ENCODE results near the gene TRIM34.
A peak's percentile ranks its signal among the peaks of the same experiment; 100 is the strongest.
"Not testable (repeated sequence)": the region's sequence is repeated elsewhere in the genome, so short reads cannot be mapped to it uniquely, and the experiment has no call there.

TRIM34 gene

GRCh38 chr11:5602791-5603190 lies 22.0 kb upstream of the TRIM34 start:
- H3K4me3 Mint-ChIP-seq; H3K36me3 Mint-ChIP-seq (ENCODE audit: low read depth); H3K4me1 Mint-ChIP-seq (ENCODE audit: low read depth); intact Hi-C loops (cut with micrococcal nuclease); H3K27me3 Mint-ChIP-seq; H3K9me3 Mint-ChIP-seq; H3K27ac Mint-ChIP-seq: not testable (repeated sequence)

DNA sequence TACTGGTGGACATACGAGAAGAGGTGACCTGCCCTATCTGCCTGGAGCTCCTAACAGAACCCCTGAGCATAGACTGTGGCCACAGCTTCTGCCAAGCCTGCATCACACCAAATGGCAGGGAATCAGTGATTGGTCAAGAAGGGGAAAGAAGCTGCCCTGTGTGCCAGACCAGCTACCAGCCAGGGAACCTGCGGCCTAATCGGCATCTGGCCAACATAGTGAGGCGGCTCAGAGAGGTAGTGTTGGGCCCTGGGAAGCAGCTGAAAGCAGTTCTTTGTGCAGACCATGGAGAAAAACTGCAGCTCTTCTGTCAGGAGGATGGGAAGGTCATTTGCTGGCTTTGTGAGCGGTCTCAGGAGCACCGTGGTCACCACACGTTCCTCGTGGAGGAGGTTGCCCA lies 21.5 kb upstream of the TRIM34 start:
- no peaks in the 10 kb centered on the region for H3K4me1 Mint-ChIP-seq (ENCODE audit: low read depth)
- intact Hi-C loops (cut with micrococcal nuclease) = no loop called here
- H3K36me3 Mint-ChIP-seq (ENCODE audit: low read depth) = no peaks in the 10 kb centered on the region
- H3K27me3 Mint-ChIP-seq = no peaks in the 10 kb centered on the region
- H3K4me3 Mint-ChIP-seq = no peak overlapping the region
- H3K9me3 Mint-ChIP-seq = no peaks in the 10 kb centered on the region
- no peak overlapping the region for H3K27ac Mint-ChIP-seq

DNA sequence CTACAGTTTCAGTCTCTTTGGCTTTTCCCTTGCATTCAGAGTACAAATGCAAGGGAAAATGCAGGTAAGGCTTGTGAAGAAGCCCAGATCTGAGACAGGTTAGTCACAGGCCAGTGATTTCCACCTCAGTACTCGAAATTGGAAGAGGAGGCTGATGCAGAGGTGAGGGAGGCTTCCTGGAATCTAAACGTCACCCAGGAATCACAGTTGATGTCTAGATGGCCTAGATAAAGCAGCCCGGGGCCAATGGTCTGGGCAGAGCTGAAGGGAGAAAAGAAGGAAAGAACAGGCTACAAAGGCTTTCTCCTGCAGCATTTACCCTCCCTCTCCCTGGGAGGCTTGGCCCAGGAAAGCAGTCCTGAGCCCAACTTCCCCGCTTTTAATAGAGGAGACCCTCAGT lies 19.9 kb upstream of the TRIM34 start:
- H3K4me1 Mint-ChIP-seq (ENCODE audit: low read depth) = peaks cover 1% of the 10 kb centered on the region
- H3K4me3 Mint-ChIP-seq = no peak overlapping the region
- H3K9me3 Mint-ChIP-seq = no peaks in the 10 kb centered on the region
- H3K27me3 Mint-ChIP-seq = no peaks in the 10 kb centered on the region
- intact Hi-C loops (cut with micrococcal nuclease) = no loop called here
- no peaks in the 10 kb centered on the region for H3K36me3 Mint-ChIP-seq (ENCODE audit: low read depth)
- no peak overlapping the region for H3K27ac Mint-ChIP-seq

GRCh38 chr11:5605849-5606248 lies 19.0 kb upstream of the TRIM34 start:
- Mint-ChIP-seq H3K9me3 (no peaks in the 10 kb centered on the region), H3K27me3 (no peaks in the 10 kb centered on the region), H3K36me3 (ENCODE audit: low read depth) (no peaks in the 10 kb centered on the region), H3K4me3 (no peak overlapping the region), H3K4me1 (ENCODE audit: low read depth) (peaks cover 11% of the 10 kb centered on the region), H3K27ac (no peak overlapping the region)
- intact Hi-C loops (cut with micrococcal nuclease) = no loop called here

DNA sequence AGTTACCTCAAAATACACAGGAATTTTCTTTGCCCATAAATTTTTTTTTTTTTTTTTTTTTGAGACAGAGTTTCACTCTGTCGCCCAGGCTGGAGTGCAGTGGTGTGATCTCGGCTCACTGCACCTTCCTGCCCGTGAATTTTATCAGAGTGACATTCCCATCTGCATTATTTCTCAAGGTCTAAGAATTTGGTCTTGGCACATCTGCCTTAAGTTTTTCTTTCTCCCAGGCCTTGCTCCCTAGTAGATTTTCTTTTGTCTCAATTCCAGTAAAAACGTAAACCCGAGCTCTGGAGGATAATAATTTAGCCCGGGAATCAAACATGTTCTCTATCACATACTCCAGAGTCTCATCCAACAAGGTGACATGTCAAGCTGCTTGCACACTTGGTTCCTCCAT lies 16.0 kb upstream of the TRIM34 start:
- H3K4me3 Mint-ChIP-seq = no peak overlapping the region
- no peaks in the 10 kb centered on the region for H3K27me3 Mint-ChIP-seq
- intact Hi-C loops (cut with micrococcal nuclease) = no loop called here
- H3K36me3 Mint-ChIP-seq (ENCODE audit: low read depth) = no peaks in the 10 kb centered on the region
- H3K4me1 Mint-ChIP-seq (ENCODE audit: low read depth) = peaks cover 16% of the 10 kb centered on the region
- H3K27ac Mint-ChIP-seq = no peak overlapping the region
- H3K9me3 Mint-ChIP-seq = no peaks in the 10 kb centered on the region

- H3K4me1 Mint-ChIP-seq (ENCODE audit: low read depth) = peaks cover 16% of the 10 kb centered on the region
- H3K9me3 Mint-ChIP-seq = no peaks in the 10 kb centered on the region
- no peaks in the 10 kb centered on the region for H3K27me3 Mint-ChIP-seq
- no peaks in the 10 kb centered on the region for H3K36me3 Mint-ChIP-seq (ENCODE audit: low read depth)
- H3K4me3 Mint-ChIP-seq = no peak overlapping the region
- no peak overlapping the region for H3K27ac Mint-ChIP-seq
- intact Hi-C loops (cut with micrococcal nuclease) = no loop called here
Observed at GRCh38 chr11:5610446-5610845, 14.4 kb upstream of the TRIM34 start.

DNA sequence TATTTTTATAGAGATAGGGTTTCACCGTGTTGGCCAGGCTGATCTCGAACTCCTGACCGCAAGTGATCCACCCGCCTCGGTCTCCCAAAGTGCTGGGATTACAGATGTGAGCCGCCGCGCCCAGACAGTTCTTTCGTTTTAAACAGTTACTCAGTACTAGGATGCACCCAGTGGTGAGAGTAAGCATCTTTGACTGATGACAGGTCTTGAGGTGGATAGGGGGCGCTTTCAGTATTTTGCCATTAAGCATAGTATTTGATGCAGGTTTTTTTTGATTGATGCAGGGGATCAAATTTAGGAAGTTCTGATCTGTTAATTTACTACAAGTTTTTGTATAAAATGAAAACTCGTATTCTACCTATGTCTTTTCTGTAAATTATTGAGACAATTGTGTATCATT lies 13.2 kb upstream of the TRIM34 start:
- intact Hi-C loops (cut with micrococcal nuclease) = no loop called here
- peaks cover 16% of the 10 kb centered on the region for H3K4me1 Mint-ChIP-seq (ENCODE audit: low read depth)
- no peaks in the 10 kb centered on the region for H3K27me3 Mint-ChIP-seq
- no peaks in the 10 kb centered on the region for H3K9me3 Mint-ChIP-seq
- no peak overlapping the region for H3K27ac Mint-ChIP-seq
- H3K36me3 Mint-ChIP-seq (ENCODE audit: low read depth) = no peaks in the 10 kb centered on the region
- H3K4me3 Mint-ChIP-seq = no peak overlapping the region

DNA sequence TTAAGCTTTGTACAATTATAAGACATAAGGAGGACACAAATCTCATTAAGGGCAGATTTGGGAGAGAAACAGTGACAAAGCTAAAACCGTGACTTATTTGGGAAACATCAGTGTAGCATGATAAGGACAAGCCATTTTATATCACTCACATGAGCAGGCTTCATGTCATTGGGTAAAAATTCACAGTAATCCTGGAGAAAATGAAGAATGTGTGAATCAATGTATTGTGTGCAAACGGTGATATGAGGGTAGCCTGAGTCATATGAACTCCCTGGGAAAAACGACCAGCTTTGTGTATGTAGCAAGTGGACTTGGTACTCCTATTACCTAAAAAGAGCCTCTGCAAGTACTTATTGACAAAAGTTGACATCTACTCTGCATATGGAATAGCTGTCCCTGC lies 6.0 kb upstream of the TRIM34 start:
- Mint-ChIP-seq H3K27me3 (no peaks in the 10 kb centered on the region), H3K36me3 (ENCODE audit: low read depth) (no peaks in the 10 kb centered on the region), H3K4me1 (ENCODE audit: low read depth) (peaks cover 6% of the 10 kb centered on the region), H3K27ac (no peak overlapping the region), H3K9me3 (no peaks in the 10 kb centered on the region), H3K4me3 (no peak overlapping the region)
- intact Hi-C loops (cut with micrococcal nuclease) = no loop called here

DNA sequence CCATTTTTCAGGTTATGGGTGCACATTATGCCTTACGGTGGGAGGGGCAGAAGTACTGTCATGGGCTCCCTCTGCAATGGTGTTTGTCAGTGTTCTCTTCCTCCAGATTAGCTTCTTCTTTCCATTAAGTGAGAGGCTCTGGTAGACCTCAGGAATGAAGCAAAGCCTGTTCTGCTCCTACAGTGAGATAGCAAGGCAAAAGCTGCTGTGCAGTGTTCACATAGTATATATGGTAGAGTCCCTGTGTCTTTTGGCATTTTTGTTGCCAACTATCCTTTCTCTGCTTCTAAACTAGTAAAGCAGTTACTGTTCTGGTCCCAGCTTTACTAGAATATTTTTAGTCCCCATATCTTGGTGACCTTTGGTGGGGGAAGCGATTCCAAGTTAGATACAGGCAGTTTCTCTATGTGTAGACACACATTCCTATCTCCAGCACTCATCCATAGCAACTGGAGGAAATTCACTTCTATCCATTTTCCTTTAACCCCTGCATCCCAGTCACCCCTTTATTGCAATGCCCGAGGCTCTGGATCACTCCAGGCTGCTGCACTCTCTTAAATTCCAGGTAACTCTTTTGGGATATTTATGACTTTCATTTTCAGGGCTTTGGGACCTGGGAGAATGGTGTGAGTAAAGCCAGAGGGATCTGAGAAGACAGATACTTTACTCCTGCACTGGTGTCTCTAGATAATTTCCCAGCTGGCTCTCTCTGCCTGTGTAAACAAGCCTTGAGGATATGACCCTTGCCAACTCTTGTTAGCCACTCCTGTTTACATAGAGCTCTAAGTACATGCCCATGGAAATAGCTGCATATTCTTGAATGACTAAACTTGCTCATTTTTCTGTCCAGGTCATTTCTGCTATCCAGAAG lies 3.9 kb upstream of the TRIM34 start:
- Mint-ChIP-seq H3K9me3 (no peaks in the 10 kb centered on the region), H3K36me3 (ENCODE audit: low read depth) (peaks cover 9% of the 10 kb centered on the region), H3K27me3 (no peaks in the 10 kb centered on the region), H3K27ac (no peak overlapping the region), H3K4me3 (no peak overlapping the region), H3K4me1 (ENCODE audit: low read depth) (peaks cover 25% of the 10 kb centered on the region)
- intact Hi-C loops (cut with micrococcal nuclease) = no loop called here

DNA sequence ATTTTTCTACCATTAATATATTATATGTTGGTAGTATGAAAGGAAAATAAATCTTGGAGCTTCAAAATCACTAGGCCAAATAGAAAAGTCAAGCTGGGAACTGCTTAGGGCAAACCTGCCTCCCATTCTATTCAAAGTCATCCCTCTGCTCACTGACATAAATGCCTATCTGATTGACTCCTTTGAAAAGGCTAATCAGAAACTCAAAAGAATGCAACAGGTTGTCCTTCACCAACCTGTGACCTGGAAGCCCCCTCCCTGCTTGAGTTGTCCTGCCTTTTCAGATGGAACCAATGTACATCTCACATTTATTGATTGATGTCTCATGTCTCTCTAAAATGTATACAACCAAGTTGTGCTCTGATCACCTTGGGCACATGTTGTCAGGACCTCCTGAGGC lies 3.2 kb upstream of the TRIM34 start:
- Mint-ChIP-seq H3K4me1 (ENCODE audit: low read depth) (peaks cover 32% of the 10 kb centered on the region), H3K27ac (no peak overlapping the region), H3K36me3 (ENCODE audit: low read depth) (peaks cover 9% of the 10 kb centered on the region), H3K27me3 (no peaks in the 10 kb centered on the region), H3K9me3 (no peaks in the 10 kb centered on the region), H3K4me3 (no peak overlapping the region)
- intact Hi-C loops (cut with micrococcal nuclease) = no loop called here

- intact Hi-C loops (cut with micrococcal nuclease) = no loop called here
- H3K4me3 Mint-ChIP-seq = no peak overlapping the region
Observed at GRCh38 chr11:5622802-5623201, 2.0 kb upstream of the TRIM34 start.

DNA sequence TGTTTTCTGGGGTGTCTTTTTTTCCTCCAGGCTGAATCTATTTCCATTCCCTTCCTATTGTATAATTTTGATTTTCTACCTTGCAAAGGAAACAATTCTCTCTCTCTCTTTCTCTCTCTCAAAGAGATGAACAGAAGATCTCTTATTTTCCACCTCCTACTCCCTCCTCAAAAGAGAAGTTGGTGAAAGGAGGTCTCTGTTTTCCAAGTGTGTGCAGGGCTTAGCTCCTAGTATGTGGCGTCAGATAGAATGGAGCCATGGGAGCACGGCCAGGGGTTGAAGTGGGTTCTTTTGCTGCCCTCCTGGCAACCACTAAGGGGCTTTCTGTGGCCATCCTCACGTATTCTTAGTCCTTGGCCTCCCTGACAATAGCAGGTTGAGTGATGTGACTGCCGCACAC lies 480 bp downstream of the TRIM34 start:
- intact Hi-C loops (cut with micrococcal nuclease) = loop anchor here (5.0 kb wide), 1 partner anchor 62 kb away; the partner anchor contains the start of genes TRIM22 and TRIM5
- H3K27me3 Mint-ChIP-seq = no peaks in the 10 kb centered on the region
- peak overlapping the region; percentile 86 for H3K4me3 Mint-ChIP-seq
- peaks cover 45% of the 10 kb centered on the region for H3K4me1 Mint-ChIP-seq (ENCODE audit: low read depth)
- H3K36me3 Mint-ChIP-seq (ENCODE audit: low read depth) = peaks cover 16% of the 10 kb centered on the region
- peak overlapping the region; percentile 92 for H3K27ac Mint-ChIP-seq
- no peaks in the 10 kb centered on the region for H3K9me3 Mint-ChIP-seq

More at GRCh38 chr11:5622802-5623201, 2.0 kb upstream of the TRIM34 start:
- H3K4me1 Mint-ChIP-seq (ENCODE audit: low read depth) = peaks cover 42% of the 10 kb centered on the region
- no peaks in the 10 kb centered on the region for H3K27me3 Mint-ChIP-seq
- H3K27ac Mint-ChIP-seq = no peak overlapping the region
- no peaks in the 10 kb centered on the region for H3K9me3 Mint-ChIP-seq
- H3K36me3 Mint-ChIP-seq (ENCODE audit: low read depth) = peaks cover 9% of the 10 kb centered on the region

DNA sequence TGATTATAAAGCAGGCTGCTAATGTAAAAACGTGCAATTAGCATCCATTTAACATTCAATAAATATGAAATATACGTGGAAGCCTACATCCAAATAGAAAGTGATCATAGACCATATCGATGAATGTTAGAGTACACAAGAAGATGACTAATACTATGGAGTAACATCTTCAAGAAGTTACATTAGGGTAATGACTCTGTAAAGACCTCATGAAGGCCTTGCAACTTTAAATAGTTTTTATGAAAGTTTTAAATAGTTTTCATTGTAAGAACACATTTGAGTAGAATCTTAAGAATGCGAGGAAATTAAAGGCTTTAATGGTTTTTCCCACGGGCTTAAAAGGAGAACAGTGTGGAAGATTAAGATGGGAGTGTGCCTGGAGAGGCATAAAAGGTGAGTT lies 1.4 kb downstream of the TRIM34 start:
- H3K4me1 Mint-ChIP-seq (ENCODE audit: low read depth) = peaks cover 50% of the 10 kb centered on the region
- intact Hi-C loops (cut with micrococcal nuclease) = loop anchor here (5.0 kb wide), 1 partner anchor 61 kb away; the partner anchor contains the start of genes TRIM22 and TRIM5
- no peaks in the 10 kb centered on the region for H3K9me3 Mint-ChIP-seq

GRCh38 chr11:5631417-5631816 lies 6.6 kb downstream of the TRIM34 start:
- peaks cover 52% of the 10 kb centered on the region for H3K36me3 Mint-ChIP-seq (ENCODE audit: low read depth)
- peaks cover 40% of the 10 kb centered on the region for H3K4me1 Mint-ChIP-seq (ENCODE audit: low read depth)
- no peak overlapping the region for H3K4me3 Mint-ChIP-seq
- H3K27ac Mint-ChIP-seq = peak overlapping the region; percentile 74
- no peaks in the 10 kb centered on the region for H3K9me3 Mint-ChIP-seq
- no peaks in the 10 kb centered on the region for H3K27me3 Mint-ChIP-seq
- intact Hi-C loops (cut with micrococcal nuclease) = no loop called here

More for the DNA sequence above, 1.4 kb downstream of the TRIM34 start:
- Mint-ChIP-seq H3K27ac (peak overlapping the region; percentile 92), H3K4me3 (peak overlapping the region; percentile 86), H3K36me3 (ENCODE audit: low read depth) (peaks cover 16% of the 10 kb centered on the region), H3K27me3 (no peaks in the 10 kb centered on the region)

All from dendritic cell treated with granulocyte-macrophage colony-stimulating factor and Interleukin-4, amounts not matched to agents 40 ng/mL and 50 ng/mL, for 4 days (primary cell).